ENCODE data around the gene MYL11.

Gene MYL11

DNA sequence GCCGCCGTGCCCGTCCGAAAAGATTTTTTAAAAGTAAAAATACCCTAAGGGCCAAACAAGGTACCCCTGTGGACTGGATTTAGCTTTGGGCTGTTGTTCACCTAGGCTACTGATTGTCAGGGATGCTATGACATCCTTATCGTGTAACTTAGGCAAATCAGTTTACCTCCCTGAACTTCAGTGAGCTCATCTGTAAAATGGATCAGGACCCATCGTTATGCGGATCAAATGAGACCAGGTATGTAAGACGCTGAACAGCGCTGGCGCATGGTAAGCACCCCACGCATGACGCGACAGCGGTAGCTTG is 32.1 kb downstream of the MYL11 start:
- DNase-seq = no peak
- H3K9me3 ChIP-seq (ENCODE audit: control insufficient read depth, low read length) = no peaks in the 10 kb centered on the region
- H3K36me3 ChIP-seq (ENCODE audit: control insufficient read depth, insufficient read depth, low read length) = no peaks in the 10 kb centered on the region
- peak overlapping the region; percentile 51 for H3K27ac ChIP-seq (ENCODE audit: insufficient read depth, low read length, poor library complexity, severe bottlenecking)
- H3K27me3 ChIP-seq (replicated peaks; ENCODE audit: control insufficient read depth, insufficient read depth, low read length, poor library complexity, severe bottlenecking) = no peaks in the 10 kb centered on the region
- H3K4me3 ChIP-seq (ENCODE audit: insufficient read depth, low read depth, low read length, poor library complexity, severe bottlenecking) = peak overlapping the region; percentile 77
- peaks cover 18% of the 10 kb centered on the region for H3K4me1 ChIP-seq (ENCODE audit: control insufficient read depth, insufficient read depth, low read length, poor library complexity, severe bottlenecking)

DNA sequence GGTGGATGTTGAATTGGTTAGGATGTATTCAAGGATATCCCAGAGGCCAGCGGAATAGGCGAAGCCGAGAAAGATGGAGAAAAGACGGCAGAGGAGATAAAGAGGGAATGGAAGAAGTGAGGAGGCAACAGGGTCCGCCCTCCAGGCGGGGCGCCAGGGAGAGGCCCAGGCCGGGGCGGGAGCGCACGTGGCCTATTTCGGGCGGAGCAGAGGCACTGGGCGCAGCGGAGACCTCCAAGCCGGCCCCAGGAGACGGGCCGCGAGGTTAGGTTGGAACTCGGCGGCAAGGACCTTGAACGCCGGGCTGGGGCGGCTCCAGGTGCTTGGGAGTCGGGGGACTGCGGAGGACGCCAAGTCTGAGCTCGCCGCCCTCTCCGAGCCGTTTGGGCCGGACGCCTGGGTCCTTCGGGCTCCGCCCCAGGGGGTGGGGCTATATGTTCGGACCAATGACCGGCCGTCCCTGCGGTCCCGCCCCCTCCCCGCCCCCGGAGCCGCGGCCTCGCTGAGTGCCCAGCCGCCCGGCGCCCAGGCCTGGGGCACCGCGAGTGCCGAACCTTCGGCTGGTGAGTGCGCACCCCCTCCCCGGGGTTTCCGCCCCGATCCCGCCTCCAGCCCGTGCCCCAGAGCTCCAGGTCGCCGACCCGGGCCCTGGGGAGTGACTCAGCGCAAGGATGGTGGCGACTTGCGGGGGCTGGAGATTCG is 32.7 kb downstream of the MYL11 start, which contains the start of gene ZNF771:
TSS of gene ZNF771 (plus strand) at position 505 of the 702 bp plus-strand sequence. CDS start 448 bp downstream, outside the sequence.
- DNase-seq = peak; percentile 80 to 88 (median 83)
- H3K27me3 ChIP-seq (replicated peaks; ENCODE audit: control insufficient read depth, insufficient read depth, low read length, poor library complexity, severe bottlenecking) = no peaks in the 10 kb centered on the region
- peak within 1 kb of the TSS; percentile 51 for H3K27ac ChIP-seq (ENCODE audit: insufficient read depth, low read length, poor library complexity, severe bottlenecking)
- H3K9me3 ChIP-seq (ENCODE audit: control insufficient read depth, low read length) = no peaks in the 10 kb centered on the region
- H3K4me3 ChIP-seq (ENCODE audit: insufficient read depth, low read depth, low read length, poor library complexity, severe bottlenecking) = peak within 1 kb of the TSS; percentile 77
- no peaks in the 10 kb centered on the region for H3K36me3 ChIP-seq (ENCODE audit: control insufficient read depth, insufficient read depth, low read length)
- H3K4me1 ChIP-seq (ENCODE audit: control insufficient read depth, insufficient read depth, low read length, poor library complexity, severe bottlenecking) = peaks cover 18% of the 10 kb centered on the region

DNA sequence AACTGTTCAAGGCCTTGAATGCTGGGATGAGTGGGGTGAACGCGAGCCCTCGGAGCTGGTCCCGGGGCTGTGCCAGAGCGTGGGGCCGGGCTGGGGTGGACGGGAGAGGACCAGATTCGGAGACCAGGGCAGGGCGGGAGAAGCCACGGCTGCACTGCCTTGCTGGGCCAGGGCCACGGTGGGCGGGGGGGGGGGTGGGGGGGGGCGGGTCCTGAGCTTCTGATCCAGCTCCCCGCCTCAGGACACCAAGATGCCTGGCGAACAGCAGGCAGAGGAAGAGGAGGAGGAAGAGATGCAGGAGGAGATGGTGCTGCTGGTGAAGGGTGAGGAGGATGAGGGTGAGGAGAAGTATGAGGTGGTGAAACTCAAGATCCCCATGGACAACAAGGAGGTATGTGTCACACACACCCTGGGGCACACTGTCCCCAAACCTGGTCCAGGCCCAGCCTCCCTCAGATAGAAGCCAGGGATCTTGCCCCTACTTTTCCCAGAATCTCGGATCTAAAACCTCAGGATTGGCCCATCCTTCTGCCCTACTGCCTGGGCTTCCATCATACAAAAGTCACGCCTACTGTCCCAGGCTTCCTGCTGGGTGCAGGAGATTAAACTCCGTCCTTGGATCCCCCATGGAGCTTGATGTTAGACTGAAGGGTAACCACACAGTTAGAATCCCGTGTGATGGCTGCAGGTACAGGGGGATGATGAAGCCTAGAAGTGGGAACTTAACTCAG is 33.4 kb downstream of the MYL11 start:
- Histone ChIP-seq H3K4me3 (ENCODE audit: insufficient read depth, low read depth, low read length, poor library complexity, severe bottlenecking) (peak overlapping the region; percentile 77), H3K27ac (ENCODE audit: insufficient read depth, low read length, poor library complexity, severe bottlenecking) (peak overlapping the region; percentile 51), H3K27me3 (replicated peaks; ENCODE audit: control insufficient read depth, insufficient read depth, low read length, poor library complexity, severe bottlenecking) (no peaks in the 10 kb centered on the region), H3K9me3 (ENCODE audit: control insufficient read depth, low read length) (no peaks in the 10 kb centered on the region), H3K36me3 (ENCODE audit: control insufficient read depth, insufficient read depth, low read length) (no peaks in the 10 kb centered on the region), H3K4me1 (ENCODE audit: control insufficient read depth, insufficient read depth, low read length, poor library complexity, severe bottlenecking) (peaks cover 18% of the 10 kb centered on the region)
- DNase-seq = no peak

DNA sequence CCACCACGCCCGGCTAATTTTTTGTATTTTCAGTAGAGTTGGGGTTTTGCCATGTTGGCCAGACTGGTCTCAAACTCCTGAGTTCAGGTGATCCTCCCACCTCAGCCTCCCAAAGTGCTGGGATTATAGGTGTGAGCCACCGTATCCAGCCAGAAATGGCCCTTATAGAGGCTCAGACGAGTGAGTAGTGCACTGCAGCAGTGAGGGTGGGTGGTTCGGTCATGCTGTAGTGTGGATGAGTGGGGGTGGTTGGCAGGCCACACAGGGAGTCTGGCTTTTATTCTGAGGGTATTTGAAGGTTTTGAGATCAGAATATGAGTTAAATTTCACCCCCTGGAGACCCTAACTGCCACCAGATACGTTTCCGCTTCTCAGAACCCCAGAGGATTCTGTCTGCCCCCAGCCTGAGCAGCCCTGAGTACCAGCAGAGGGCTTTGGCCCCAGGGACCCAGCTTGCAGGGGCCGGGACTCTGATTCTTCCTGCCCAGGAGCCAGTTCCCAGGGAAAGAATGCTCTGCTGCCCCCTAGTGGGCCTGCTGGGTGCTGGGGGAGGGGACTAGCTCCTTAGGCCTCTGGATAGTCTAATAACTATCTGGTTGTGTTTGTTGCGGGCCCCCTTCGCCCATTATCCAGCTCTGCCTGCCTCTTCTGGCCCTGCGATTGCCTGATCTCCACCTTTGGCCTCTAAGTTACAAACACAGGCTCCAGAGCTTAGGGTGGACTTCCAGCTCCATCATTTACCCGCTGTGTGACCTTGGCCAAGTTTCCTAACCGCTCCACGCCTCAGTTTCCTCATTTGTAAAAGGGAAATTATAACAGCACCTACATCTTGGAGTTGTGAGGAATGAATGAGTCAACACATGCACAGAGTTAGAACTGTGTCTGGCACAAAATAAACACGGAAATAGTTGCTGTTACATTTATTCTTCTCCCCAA is 34.8 kb downstream of the MYL11 start:
- Histone ChIP-seq H3K27me3 (replicated peaks; ENCODE audit: control insufficient read depth, insufficient read depth, low read length, poor library complexity, severe bottlenecking) (no peaks in the 10 kb centered on the region), H3K4me1 (ENCODE audit: control insufficient read depth, insufficient read depth, low read length, poor library complexity, severe bottlenecking) (peaks cover 18% of the 10 kb centered on the region), H3K27ac (ENCODE audit: insufficient read depth, low read length, poor library complexity, severe bottlenecking) (no peak overlapping the region), H3K9me3 (ENCODE audit: control insufficient read depth, low read length) (no peaks in the 10 kb centered on the region), H3K4me3 (ENCODE audit: insufficient read depth, low read depth, low read length, poor library complexity, severe bottlenecking) (no peak overlapping the region), H3K36me3 (ENCODE audit: control insufficient read depth, insufficient read depth, low read length) (no peaks in the 10 kb centered on the region)
- peak; percentile 82 to 88 (median 86) for DNase-seq

DNA sequence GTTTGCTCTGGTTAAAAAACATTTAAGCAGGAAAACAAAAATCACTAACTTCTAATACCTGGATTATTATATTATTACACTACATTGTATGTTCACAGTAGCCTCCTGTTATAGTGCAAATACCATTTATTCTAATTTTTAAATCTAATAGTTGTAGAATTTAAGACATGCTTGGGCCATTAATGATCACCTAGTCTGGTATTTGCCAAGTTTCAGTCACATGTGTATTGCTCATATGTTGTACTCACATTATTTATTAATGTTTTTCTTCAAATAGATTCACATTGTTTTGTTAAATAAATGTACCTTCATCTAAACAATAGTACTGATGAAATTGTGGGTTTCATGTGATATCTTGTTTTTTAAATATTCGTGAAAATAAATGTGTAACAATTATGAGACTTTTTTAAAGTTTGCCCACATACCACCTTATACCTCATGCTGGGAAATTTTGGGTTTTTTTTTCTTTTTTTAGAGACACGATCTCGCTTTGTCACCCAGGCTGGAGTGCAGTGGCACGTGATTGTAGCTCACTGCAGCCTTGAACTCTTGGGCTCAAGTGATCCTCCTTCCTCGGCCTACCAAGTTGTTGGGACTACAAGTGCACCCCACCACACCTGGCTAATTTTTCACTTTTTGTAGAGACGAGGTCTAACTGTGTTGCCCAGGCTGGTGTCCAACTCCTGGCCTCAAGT is 38.7 kb downstream of the MYL11 start:
- peaks cover 12% of the 10 kb centered on the region for H3K4me1 ChIP-seq (ENCODE audit: control insufficient read depth, insufficient read depth, low read length, poor library complexity, severe bottlenecking)
- no peak for DNase-seq
- H3K4me3 ChIP-seq (ENCODE audit: insufficient read depth, low read depth, low read length, poor library complexity, severe bottlenecking) = no peak overlapping the region
- H3K27me3 ChIP-seq (replicated peaks; ENCODE audit: control insufficient read depth, insufficient read depth, low read length, poor library complexity, severe bottlenecking) = no peaks in the 10 kb centered on the region
- H3K27ac ChIP-seq (ENCODE audit: insufficient read depth, low read length, poor library complexity, severe bottlenecking) = no peak overlapping the region
- H3K9me3 ChIP-seq (ENCODE audit: control insufficient read depth, low read length) = no peaks in the 10 kb centered on the region
- no peaks in the 10 kb centered on the region for H3K36me3 ChIP-seq (ENCODE audit: control insufficient read depth, insufficient read depth, low read length)

DNA sequence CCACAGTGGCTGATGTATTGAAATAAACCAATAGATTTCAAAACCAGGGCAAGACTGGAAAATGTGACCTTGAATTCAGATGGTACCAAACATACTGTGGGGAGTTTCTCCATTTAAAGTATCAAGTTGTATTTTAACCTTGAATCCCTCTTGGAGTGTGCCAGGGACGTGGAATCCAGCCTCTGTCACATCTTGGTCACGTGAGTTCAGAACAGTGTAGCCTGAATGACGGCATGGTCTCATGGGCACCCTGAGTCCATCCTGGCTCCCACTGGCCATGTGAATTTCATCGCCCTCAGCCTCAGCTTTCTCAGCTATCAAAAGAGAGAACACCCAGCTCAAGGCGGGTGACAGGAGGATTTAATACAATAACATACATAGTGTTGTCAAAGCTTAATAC is 39.6 kb downstream of the MYL11 start:
- no peaks in the 10 kb centered on the region for H3K27me3 ChIP-seq (replicated peaks; ENCODE audit: control insufficient read depth, insufficient read depth, low read length, poor library complexity, severe bottlenecking)
- H3K27ac ChIP-seq (ENCODE audit: insufficient read depth, low read length, poor library complexity, severe bottlenecking) = no peak overlapping the region
- H3K9me3 ChIP-seq (ENCODE audit: control insufficient read depth, low read length) = no peaks in the 10 kb centered on the region
- DNase-seq = no peak
- H3K4me3 ChIP-seq (ENCODE audit: insufficient read depth, low read depth, low read length, poor library complexity, severe bottlenecking) = no peak overlapping the region
- H3K36me3 ChIP-seq (ENCODE audit: control insufficient read depth, insufficient read depth, low read length) = no peaks in the 10 kb centered on the region
- H3K4me1 ChIP-seq (ENCODE audit: control insufficient read depth, insufficient read depth, low read length, poor library complexity, severe bottlenecking) = peaks cover 13% of the 10 kb centered on the region

DNA sequence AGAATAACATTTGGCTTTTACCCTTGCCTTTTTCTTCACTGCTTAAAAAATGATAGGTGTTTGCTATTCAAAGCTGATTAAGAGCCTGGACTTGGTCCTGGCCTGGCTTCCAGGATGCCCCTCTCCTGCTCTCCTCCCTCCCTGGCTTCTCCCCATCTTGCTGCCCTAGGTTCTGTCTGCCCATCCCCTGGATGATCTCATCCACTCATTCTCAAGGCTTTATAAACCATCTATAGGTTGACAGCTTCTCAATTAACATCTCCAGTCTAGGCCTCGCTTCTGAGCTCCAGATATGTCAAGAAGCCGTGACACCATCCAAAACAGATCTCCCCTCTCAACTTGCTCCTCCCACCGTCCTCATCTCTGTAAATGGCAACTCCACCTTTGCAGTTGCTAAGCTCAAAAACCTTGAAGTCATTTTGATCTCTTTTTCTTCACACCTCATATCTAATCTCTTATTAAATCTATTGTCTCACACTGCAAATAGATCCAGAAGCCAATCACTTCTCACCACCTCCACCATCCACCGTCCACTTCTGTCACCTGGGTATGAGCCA is 41.5 kb downstream of the MYL11 start:
- peaks cover 3% of the 10 kb centered on the region for H3K36me3 ChIP-seq (ENCODE audit: control insufficient read depth, insufficient read depth, low read length)
- H3K4me1 ChIP-seq (ENCODE audit: control insufficient read depth, insufficient read depth, low read length, poor library complexity, severe bottlenecking) = peaks cover 10% of the 10 kb centered on the region
- no peaks in the 10 kb centered on the region for H3K27me3 ChIP-seq (replicated peaks; ENCODE audit: control insufficient read depth, insufficient read depth, low read length, poor library complexity, severe bottlenecking)
- no peak overlapping the region for H3K4me3 ChIP-seq (ENCODE audit: insufficient read depth, low read depth, low read length, poor library complexity, severe bottlenecking)
- H3K27ac ChIP-seq (ENCODE audit: insufficient read depth, low read length, poor library complexity, severe bottlenecking) = no peak overlapping the region
- DNase-seq = no peak
- no peaks in the 10 kb centered on the region for H3K9me3 ChIP-seq (ENCODE audit: control insufficient read depth, low read length)

DNA sequence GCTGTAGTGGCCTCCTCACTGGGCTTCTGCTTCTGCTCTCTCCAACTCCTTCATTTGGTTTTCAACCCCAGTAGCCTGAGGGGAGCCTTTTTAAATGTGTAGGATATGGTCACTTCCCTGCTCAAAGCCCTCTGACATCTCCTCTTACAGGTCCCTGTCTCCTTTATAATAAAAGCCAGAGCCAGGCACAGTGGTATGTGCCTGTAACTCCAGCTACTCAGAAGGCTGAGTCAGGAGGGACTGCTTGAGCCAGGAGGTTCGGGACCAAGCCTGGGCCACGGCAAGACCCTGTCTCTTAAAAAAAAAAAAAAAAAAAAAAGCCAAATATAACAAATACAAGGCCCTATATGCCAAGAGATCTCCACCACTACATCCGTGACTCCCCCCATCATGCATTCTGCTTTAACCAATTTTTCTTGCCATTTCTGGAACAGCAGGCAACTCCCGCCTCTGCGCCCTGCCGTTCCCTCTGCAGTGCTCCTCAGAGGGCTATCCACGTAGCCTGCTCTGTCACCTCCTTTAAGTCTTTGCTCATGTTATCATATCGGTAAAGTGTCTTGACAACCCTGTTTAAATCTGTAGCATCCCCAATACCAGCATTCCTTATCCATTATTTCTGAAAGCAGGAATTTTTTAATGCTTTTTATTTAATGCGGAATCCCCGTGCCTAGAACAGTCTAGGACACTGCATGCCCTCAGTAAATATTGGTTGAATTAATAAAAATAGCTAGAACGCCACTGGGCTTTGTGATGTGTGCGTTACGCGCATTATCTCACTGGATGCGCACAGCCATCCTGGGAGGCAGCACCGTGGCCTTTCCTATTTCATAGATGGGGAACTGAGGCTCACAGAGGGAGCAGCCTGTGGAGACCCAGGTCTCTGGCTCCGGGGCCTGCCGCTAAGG is 42.3 kb downstream of the MYL11 start:
- Histone ChIP-seq H3K9me3 (ENCODE audit: control insufficient read depth, low read length) (no peaks in the 10 kb centered on the region), H3K4me1 (ENCODE audit: control insufficient read depth, insufficient read depth, low read length, poor library complexity, severe bottlenecking) (peaks cover 10% of the 10 kb centered on the region), H3K27ac (ENCODE audit: insufficient read depth, low read length, poor library complexity, severe bottlenecking) (peak overlapping the region; percentile 68), H3K4me3 (ENCODE audit: insufficient read depth, low read depth, low read length, poor library complexity, severe bottlenecking) (peak overlapping the region; percentile 78), H3K27me3 (replicated peaks; ENCODE audit: control insufficient read depth, insufficient read depth, low read length, poor library complexity, severe bottlenecking) (no peaks in the 10 kb centered on the region), H3K36me3 (ENCODE audit: control insufficient read depth, insufficient read depth, low read length) (peaks cover 4% of the 10 kb centered on the region)
- no peak for DNase-seq

Data from effector memory CD4-positive, alpha-beta T cell (primary cell).